ENCODE data around the gene CYP26A1.
A peak's percentile ranks its signal among the peaks of the same experiment; 100 is the strongest.

Gene CYP26A1

DNA sequence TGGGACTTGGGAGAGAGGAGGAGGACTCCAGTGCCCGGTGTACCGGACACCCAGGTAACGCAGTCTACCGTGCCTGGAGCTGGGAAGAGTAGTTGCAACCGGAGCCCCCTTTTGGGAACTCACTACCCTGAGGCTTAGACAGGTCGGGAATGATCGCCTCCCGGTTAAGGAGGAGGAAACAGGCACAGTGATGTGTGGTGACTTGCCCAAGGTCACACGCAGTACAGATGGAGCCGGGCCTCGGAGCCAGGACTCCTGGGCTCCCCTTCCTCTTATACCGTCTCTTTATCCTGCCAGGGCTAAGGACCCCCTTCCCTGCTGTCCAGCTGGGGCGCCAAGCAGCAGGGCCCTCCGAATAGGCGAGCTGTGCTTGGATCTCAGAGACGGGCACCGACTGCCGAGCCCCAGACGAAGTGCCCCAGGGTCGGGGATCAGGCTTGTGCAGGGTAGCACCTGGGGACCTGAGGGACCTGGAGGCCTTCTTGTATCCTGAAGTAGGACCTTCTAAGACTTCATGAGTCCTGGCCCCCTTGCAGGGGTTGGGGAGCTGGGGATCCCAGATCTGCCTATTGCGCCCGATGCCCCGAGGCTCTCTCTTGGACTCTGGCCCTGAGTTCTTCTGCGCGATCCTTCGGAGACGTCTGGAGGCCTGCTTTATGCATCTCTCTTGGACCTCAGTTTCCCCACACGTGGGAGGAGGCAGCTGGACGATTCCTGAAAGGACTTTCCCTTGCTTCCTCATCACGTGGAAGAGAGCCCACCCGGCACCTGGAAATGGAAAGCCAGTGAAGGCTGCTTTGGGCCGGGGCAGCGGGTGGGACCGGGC, 767 bp upstream of the CYP26A1 start:
- 0 out of 2 replicates have a peak overlapping the region, but pooled peaks have one; percentile 49 for H3K4me2 ChIP-seq (ENCODE audit: low read length)
- H2AFZ ChIP-seq (ENCODE audit: low read depth, low read length): no peak overlapping the region
- TF ChIP-seq CTCF (IDR thresholded peaks at IDR 0.05; ENCODE audit: low read depth, low read length): no peak
- no peak for TF ChIP-seq EZH2phosphoT487 (IDR thresholded peaks at IDR 0.05; ENCODE audit: low read depth)
- H3K27me3 ChIP-seq (ENCODE audit: low read depth, low read length): 0 out of 2 replicates have a peak, but pooled peaks cover 3% of the 10 kb centered on the region
- H4K20me1 ChIP-seq (ENCODE audit: insufficient read depth, low read length): no peaks in the 10 kb centered on the region
- H3K79me2 ChIP-seq (ENCODE audit: low read length): no peaks in the 10 kb centered on the region
- H3K27ac ChIP-seq (ENCODE audit: low read length): no peak overlapping the region
- H3K4me3 ChIP-seq (ENCODE audit: low read length): no peak overlapping the region
- no peak overlapping the region for H3K9ac ChIP-seq (ENCODE audit: low read length)
- no peaks in the 10 kb centered on the region for H3K9me3 ChIP-seq (ENCODE audit: insufficient read depth, low read length)
- H3K4me1 ChIP-seq (ENCODE audit: low read length): peaks cover 8% of the 10 kb centered on the region
- no peaks in the 10 kb centered on the region for H3K36me3 ChIP-seq (replicated peaks; ENCODE audit: low read depth, low read length)

- Histone ChIP-seq H3K27me3 (ENCODE audit: low read depth, low read length) (0 out of 2 replicates have a peak, but pooled peaks cover 3% of the 10 kb centered on the region), H4K20me1 (ENCODE audit: insufficient read depth, low read length) (no peaks in the 10 kb centered on the region), H3K9ac (ENCODE audit: low read length) (no peak overlapping the region), H3K4me2 (ENCODE audit: low read length) (no peak overlapping the region), H3K9me3 (ENCODE audit: insufficient read depth, low read length) (no peaks in the 10 kb centered on the region), H3K36me3 (replicated peaks; ENCODE audit: low read depth, low read length) (no peaks in the 10 kb centered on the region), H2AFZ (ENCODE audit: low read depth, low read length) (no peak overlapping the region), H3K4me3 (ENCODE audit: low read length) (no peak overlapping the region), H3K4me1 (ENCODE audit: low read length) (peaks cover 8% of the 10 kb centered on the region), H3K27ac (ENCODE audit: low read length) (no peak overlapping the region), H3K79me2 (ENCODE audit: low read length) (no peaks in the 10 kb centered on the region)
- TF ChIP-seq CTCF (IDR thresholded peaks at IDR 0.05; ENCODE audit: low read depth, low read length) (no peak), EZH2phosphoT487 (IDR thresholded peaks at IDR 0.05; ENCODE audit: low read depth) (no peak)
Measured at GRCh38 chr10:93074147-93074596, 479 bp downstream of the CYP26A1 start.

- Histone ChIP-seq H2AFZ (ENCODE audit: low read depth, low read length) (no peak overlapping the region), H3K9me3 (ENCODE audit: insufficient read depth, low read length) (no peaks in the 10 kb centered on the region), H3K4me1 (ENCODE audit: low read length) (peaks cover 8% of the 10 kb centered on the region), H3K79me2 (ENCODE audit: low read length) (no peaks in the 10 kb centered on the region), H3K27ac (ENCODE audit: low read length) (no peak overlapping the region), H3K9ac (ENCODE audit: low read length) (no peak overlapping the region), H4K20me1 (ENCODE audit: insufficient read depth, low read length) (no peaks in the 10 kb centered on the region), H3K36me3 (replicated peaks; ENCODE audit: low read depth, low read length) (no peaks in the 10 kb centered on the region), H3K4me2 (ENCODE audit: low read length) (no peak overlapping the region), H3K4me3 (ENCODE audit: low read length) (no peak overlapping the region), H3K27me3 (ENCODE audit: low read depth, low read length) (0 out of 2 replicates have a peak, but pooled peaks cover 3% of the 10 kb centered on the region)
- TF ChIP-seq EZH2phosphoT487 (IDR thresholded peaks at IDR 0.05; ENCODE audit: low read depth) (no peak), CTCF (IDR thresholded peaks at IDR 0.05; ENCODE audit: low read depth, low read length) (no peak)
Measured at GRCh38 chr10:93074597-93075368, 1.1 kb downstream of the CYP26A1 start.
